MM.1S (cell line): ENCODE data around the gene SORCS2.

Source experiments
- DNase-seq: peaks from one replicate; pipeline ENCODE4 v3.0.0-alpha.2; 2015
- H2AFZ ChIP-seq: fragments of 300-600 bp; sonication (generic); 2 replicates; pipeline ENCODE4 v1.6.0; 2016; ENCODE audit warnings: antibody characterized with exemption, low read length
- H3F3A ChIP-seq: fragments of 300-600 bp; sonication (generic); 2 replicates; pipeline ENCODE4 v1.6.1; 2016; ENCODE audit warnings: mild to moderate bottlenecking, antibody characterized with exemption, low read length, moderate library complexity, mixed read lengths; ENCODE audit not compliant: insufficient read depth
- H3K27ac ChIP-seq: fragments of 300-600 bp; sonication (generic); 2 replicates; pipeline ENCODE4 v1.5.1; 2016; ENCODE audit warnings: mild to moderate bottlenecking, low read length
- H3K27me3 ChIP-seq: fragments of 300-600 bp; sonication (generic); replicated peaks from 2 replicates; pipeline ENCODE4 v1.6.0; 2016; ENCODE audit warnings: low read length; ENCODE audit not compliant: insufficient read depth
- H3K36me3 ChIP-seq: fragments of 300-600 bp; sonication (generic); replicated peaks from 2 replicates; pipeline ENCODE4 v1.6.1; 2016; ENCODE audit warnings: mild to moderate bottlenecking, low read length, mixed read lengths; ENCODE audit not compliant: insufficient read depth
- H3K4me1 ChIP-seq: fragments of 300-600 bp; sonication (generic); 2 replicates; pipeline ENCODE4 v1.6.1; 2016; ENCODE audit warnings: low read length, mixed read lengths
- H3K4me2 ChIP-seq: fragments of 300-600 bp; sonication (generic); 2 replicates; pipeline ENCODE4 v1.6.0; 2016; ENCODE audit warnings: low read depth, low read length
- H3K4me3 ChIP-seq: fragments of 300-600 bp; sonication (generic); 2 replicates; pipeline ENCODE4 v1.5.1; 2016; ENCODE audit warnings: low read length, mixed read lengths
- H3K79me2 ChIP-seq: fragments of 300-600 bp; sonication (generic); 2 replicates; pipeline ENCODE4 v1.6.1; 2016; ENCODE audit warnings: mixed run types, low read length, mixed read lengths
- H3K9ac ChIP-seq: fragments of 300-600 bp; sonication (generic); 2 replicates; pipeline ENCODE4 v1.6.1; 2016; ENCODE audit warnings: low read length, mixed read lengths
- H3K9me2 ChIP-seq: fragments of 300-600 bp; sonication (generic); replicated peaks from 2 replicates; pipeline ENCODE4 v1.6.1; 2016; ENCODE audit warnings: mild to moderate bottlenecking, low read length, mixed read lengths; ENCODE audit not compliant: insufficient read depth
- H3K9me3 ChIP-seq: fragments of 300-600 bp; sonication (generic); replicated peaks from 2 replicates; pipeline ENCODE4 v1.6.1; 2016; ENCODE audit warnings: mild to moderate bottlenecking, low read length, mixed read lengths; ENCODE audit not compliant: insufficient read depth
- H4K20me1 ChIP-seq: fragments of 300-600 bp; sonication (generic); 2 replicates; pipeline ENCODE4 v1.6.1; 2016; ENCODE audit warnings: mild to moderate bottlenecking, low read length, moderate library complexity, mixed read lengths; ENCODE audit not compliant: insufficient read depth
- EZH2 ChIP-seq: fragments of 300-600 bp; sonication (generic); optimal IDR thresholded peaks from 2 replicates; pipeline ENCODE3; 2017; ENCODE audit warnings: low read depth, mild to moderate bottlenecking, antibody characterized with exemption, low read length, mixed read lengths
- EZH2phosphoT487 ChIP-seq: fragments of 300-600 bp; sonication (generic); IDR thresholded peaks from 2 replicates; pipeline ENCODE4 v1.6.1; 2018; ENCODE audit warnings: antibody characterized with exemption, low read length
- TF ChIP-seq, protein P1 (sequence below): fragments of 300-600 bp; sonication (generic); IDR thresholded peaks from 2 replicates; pipeline ENCODE4 v1.5.1; 2016; ENCODE audit warnings: antibody characterized with exemption, low read length, mixed read lengths

Gene SORCS2

DNA sequence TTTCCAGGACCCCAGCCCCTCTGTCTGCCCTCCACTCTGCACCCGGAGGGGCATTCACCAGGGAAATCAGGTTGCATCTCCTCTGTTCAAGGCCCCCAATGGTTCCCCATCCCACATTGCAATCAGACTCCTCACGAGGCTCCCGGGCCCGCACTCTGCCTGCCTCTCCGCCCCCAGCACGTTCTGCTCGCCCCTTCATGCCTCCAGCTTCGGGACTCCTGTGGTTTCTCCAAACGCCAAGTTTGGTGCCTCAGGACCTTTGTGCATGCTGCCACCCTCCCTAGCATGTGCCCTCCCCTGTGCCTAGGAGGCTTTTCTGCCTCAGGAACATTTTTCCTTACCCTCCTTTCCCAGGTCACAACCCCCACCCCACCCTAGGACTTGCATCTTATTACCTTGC is 426.0 kb downstream of the SORCS2 start:
- H3F3A ChIP-seq = no peaks in the 10 kb centered on the region
- H3K9me3 ChIP-seq = no peaks in the 10 kb centered on the region
- H3K27ac ChIP-seq = no peak overlapping the region
- H3K36me3 ChIP-seq = no peaks in the 10 kb centered on the region
- H3K4me3 ChIP-seq = no peak overlapping the region
- H3K9me2 ChIP-seq = no peaks in the 10 kb centered on the region
- H3K27me3 ChIP-seq = peaks cover 62% of the 10 kb centered on the region
- H3K79me2 ChIP-seq = no peaks in the 10 kb centered on the region
- H3K4me1 ChIP-seq = no peaks in the 10 kb centered on the region
- no peak overlapping the region for H3K9ac ChIP-seq
- H2AFZ ChIP-seq = no peak overlapping the region
- DNase-seq = no peak
- no peak overlapping the region for H3K4me2 ChIP-seq
- no peaks in the 10 kb centered on the region for H4K20me1 ChIP-seq
- TF ChIP-seq EZH2 (no peak), EZH2phosphoT487 (no peak)
- TF ChIP-seq, protein P1, sequence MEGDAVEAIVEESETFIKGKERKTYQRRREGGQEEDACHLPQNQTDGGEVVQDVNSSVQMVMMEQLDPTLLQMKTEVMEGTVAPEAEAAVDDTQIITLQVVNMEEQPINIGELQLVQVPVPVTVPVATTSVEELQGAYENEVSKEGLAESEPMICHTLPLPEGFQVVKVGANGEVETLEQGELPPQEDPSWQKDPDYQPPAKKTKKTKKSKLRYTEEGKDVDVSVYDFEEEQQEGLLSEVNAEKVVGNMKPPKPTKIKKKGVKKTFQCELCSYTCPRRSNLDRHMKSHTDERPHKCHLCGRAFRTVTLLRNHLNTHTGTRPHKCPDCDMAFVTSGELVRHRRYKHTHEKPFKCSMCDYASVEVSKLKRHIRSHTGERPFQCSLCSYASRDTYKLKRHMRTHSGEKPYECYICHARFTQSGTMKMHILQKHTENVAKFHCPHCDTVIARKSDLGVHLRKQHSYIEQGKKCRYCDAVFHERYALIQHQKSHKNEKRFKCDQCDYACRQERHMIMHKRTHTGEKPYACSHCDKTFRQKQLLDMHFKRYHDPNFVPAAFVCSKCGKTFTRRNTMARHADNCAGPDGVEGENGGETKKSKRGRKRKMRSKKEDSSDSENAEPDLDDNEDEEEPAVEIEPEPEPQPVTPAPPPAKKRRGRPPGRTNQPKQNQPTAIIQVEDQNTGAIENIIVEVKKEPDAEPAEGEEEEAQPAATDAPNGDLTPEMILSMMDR = no peak

GRCh38 chr4:7620086-7620813 is 427.9 kb downstream of the SORCS2 start:
- Histone ChIP-seq H3K4me3 (no peak overlapping the region), H3K9me2 (no peaks in the 10 kb centered on the region), H3K79me2 (no peaks in the 10 kb centered on the region), H3K9ac (no peak overlapping the region), H3K4me2 (no peak overlapping the region), H3K27me3 (peaks cover 81% of the 10 kb centered on the region), H3K27ac (no peak overlapping the region), H3K4me1 (no peaks in the 10 kb centered on the region), H3F3A (no peaks in the 10 kb centered on the region), H4K20me1 (no peaks in the 10 kb centered on the region), H3K9me3 (no peaks in the 10 kb centered on the region), H3K36me3 (no peaks in the 10 kb centered on the region), H2AFZ (no peak overlapping the region)
- DNase-seq = no peak
- TF ChIP-seq EZH2 = no peak
- no peak for TF ChIP-seq EZH2phosphoT487
- TF ChIP-seq, protein P1 = no peak

GRCh38 chr4:7620814-7621176 is 428.5 kb downstream of the SORCS2 start:
- Histone ChIP-seq H3K9ac (no peak overlapping the region), H3K9me3 (no peaks in the 10 kb centered on the region), H3K9me2 (no peaks in the 10 kb centered on the region), H3K27ac (no peak overlapping the region), H2AFZ (no peak overlapping the region), H3K36me3 (no peaks in the 10 kb centered on the region), H3K79me2 (no peaks in the 10 kb centered on the region), H3K27me3 (peaks cover 86% of the 10 kb centered on the region), H3K4me1 (no peaks in the 10 kb centered on the region), H3F3A (no peaks in the 10 kb centered on the region), H3K4me2 (no peak overlapping the region), H3K4me3 (no peak overlapping the region), H4K20me1 (no peaks in the 10 kb centered on the region)
- TF ChIP-seq, protein P1 = no peak
- TF ChIP-seq EZH2phosphoT487 (no peak), EZH2 (no peak)
- no peak for DNase-seq
